Inflammatory macrophage treated with lipopolysaccharide for 4 hours (primary cell): ENCODE data around the gene SMIM41.

Experiments used
- DNase-seq: peaks from one replicate; pipeline ENCODE4 v3.0.0-alpha.2; 2020

SMIM41 gene

GRCh38 chr12:52052468-52053186, 26.9 kb upstream of the SMIM41 start:
- no peak for DNase-seq

GRCh38 chr12:52053536-52054209, 25.8 kb upstream of the SMIM41 start:
- DNase-seq: no peak

DNA sequence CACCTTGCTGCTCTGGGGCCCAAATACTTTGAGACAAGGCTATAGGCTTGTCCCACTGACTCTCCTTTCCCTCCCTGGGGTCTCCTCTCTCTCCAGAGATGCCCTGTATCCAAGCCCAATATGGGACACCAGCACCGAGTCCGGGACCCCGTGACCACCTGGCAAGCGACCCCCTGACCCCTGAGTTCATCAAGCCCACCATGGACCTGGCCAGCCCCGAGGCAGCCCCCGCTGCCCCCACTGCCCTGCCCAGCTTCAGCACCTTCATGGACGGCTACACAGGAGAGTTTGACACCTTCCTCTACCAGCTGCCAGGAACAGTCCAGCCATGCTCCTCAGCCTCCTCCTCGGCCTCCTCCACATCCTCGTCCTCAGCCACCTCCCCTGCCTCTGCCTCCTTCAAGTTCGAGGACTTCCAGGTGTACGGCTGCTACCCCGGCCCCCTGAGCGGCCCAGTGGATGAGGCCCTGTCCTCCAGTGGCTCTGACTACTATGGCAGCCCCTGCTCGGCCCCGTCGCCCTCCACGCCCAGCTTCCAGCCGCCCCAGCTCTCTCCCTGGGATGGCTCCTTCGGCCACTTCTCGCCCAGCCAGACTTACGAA, 25.2 kb upstream of the SMIM41 start:
- no peak for DNase-seq

- no peak for DNase-seq
Observed at GRCh38 chr12:52054833-52055730, 24.4 kb upstream of the SMIM41 start.

GRCh38 chr12:52055731-52056711, 23.5 kb upstream of the SMIM41 start:
- DNase-seq: no peak

DNA sequence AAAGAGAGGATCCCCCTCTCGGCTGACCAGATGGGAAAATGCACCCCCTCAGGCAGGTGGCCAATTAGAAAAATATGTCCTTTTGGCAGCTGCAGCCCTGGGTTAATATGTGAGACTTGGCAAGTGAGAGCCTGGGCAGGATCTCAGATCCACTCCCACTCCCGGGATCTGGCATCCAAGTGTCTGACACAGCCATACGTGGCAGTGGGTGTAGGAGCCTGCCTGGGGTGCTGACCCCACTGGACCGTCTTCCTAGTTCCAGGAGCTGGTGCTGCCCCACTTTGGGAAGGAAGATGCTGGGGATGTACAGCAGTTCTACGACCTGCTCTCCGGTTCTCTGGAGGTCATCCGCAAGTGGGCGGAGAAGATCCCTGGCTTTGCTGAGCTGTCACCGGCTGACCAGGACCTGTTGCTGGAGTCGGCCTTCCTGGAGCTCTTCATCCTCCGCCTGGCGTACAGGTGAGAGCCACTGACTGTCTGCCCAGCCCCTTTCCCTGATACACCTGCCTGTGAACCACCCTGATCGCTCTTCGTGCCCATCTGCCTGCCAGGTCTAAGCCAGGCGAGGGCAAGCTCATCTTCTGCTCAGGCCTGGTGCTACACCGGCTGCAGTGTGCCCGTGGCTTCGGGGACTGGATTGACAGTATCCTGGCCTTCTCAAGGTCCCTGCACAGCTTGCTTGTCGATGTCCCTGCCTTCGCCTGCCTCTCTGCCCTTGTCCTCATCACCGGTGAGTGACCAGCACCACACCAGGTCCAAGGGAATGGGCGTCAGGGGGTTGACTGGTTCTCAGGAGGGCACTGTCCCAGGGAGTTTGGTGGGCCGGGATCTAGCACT, 22.5 kb upstream of the SMIM41 start:
- DNase-seq: no peak

GRCh38 chr12:52057638-52058576, 21.6 kb upstream of the SMIM41 start:
- no peak for DNase-seq

GRCh38 chr12:52058631-52059361, 20.7 kb upstream of the SMIM41 start:
- DNase-seq: no peak

- DNase-seq: no peak
Observed at GRCh38 chr12:52059582-52060497, 19.7 kb upstream of the SMIM41 start.

GRCh38 chr12:52060498-52061177, 18.9 kb upstream of the SMIM41 start:
- no peak for DNase-seq

GRCh38 chr12:52061470-52062166, 17.9 kb upstream of the SMIM41 start:
- no peak for DNase-seq

GRCh38 chr12:52062167-52063081, 17.1 kb upstream of the SMIM41 start:
- no peak for DNase-seq

GRCh38 chr12:52063082-52063924, 16.2 kb upstream of the SMIM41 start:
- DNase-seq: no peak

- no peak for DNase-seq
Observed at GRCh38 chr12:52063981-52064649, 15.4 kb upstream of the SMIM41 start.
